ENCODE measurements around the gene NFIA. TPM values are rescaled to one million over a fixed set of nuclear protein-coding genes. Genes with fewer than 3 reads are reported as not detected.
A peak's percentile ranks its signal among the peaks of the same experiment; 100 is the strongest.

The NFIA gene
- total and polyA plus RNA-seq, 9 of the 15 experiments (the other 6 are each of a cell fraction or from before 2014, with no cell fraction given), result 5.3 to 24.9 (median 9.8) TPM

- peak; percentile 77 for TF ChIP-seq HMBOX1 (IDR thresholded peaks at IDR 0.05)
- TF ChIP-seq POLR3G (IDR thresholded peaks at IDR 0.05; ENCODE audit: extremely low read depth, insufficient read length, insufficient replicate concordance), result no peak
- TF ChIP-seq MLLT1 (IDR thresholded peaks at IDR 0.05), result peak in 1 of 2 experiments; percentile 71; a peak in 2 of 4 replicates
- TF ChIP-seq CHD1 (IDR thresholded peaks at IDR 0.05; ENCODE audit: low read length), result peak; percentile 42
- TF ChIP-seq CREM (IDR thresholded peaks at IDR 0.05; ENCODE audit: low read depth), result peak; percentile 59; the same call in 1 of the 2 replicates
- TF ChIP-seq TARDBP (IDR thresholded peaks at IDR 0.05), result peak; percentile 71; the same call in 1 of the 2 replicates
- TF ChIP-seq ZNF324 (CRISPR knock-in tag; IDR thresholded peaks at IDR 0.05), result no peak
- TF ChIP-seq EP300 (IDR thresholded peaks at IDR 0.05; ENCODE audit: low read length), result peak; percentile 62
- no peak for TF ChIP-seq MBD2 (IDR thresholded peaks at IDR 0.05; ENCODE audit: borderline replicate concordance, low read depth)
- TF ChIP-seq CBX3 (IDR thresholded peaks at IDR 0.05; ENCODE audit: borderline replicate concordance in 1 of 2, low read length in 2 of 2), result no peak; a peak in 1 of 3 replicates
- TF ChIP-seq POLR2H (tag; IDR thresholded peaks at IDR 0.05; ENCODE audit: low read depth), result peak; percentile 21; the same call in 1 of the 2 replicates
- TF ChIP-seq E2F4 (CRISPR knock-in tag; IDR thresholded peaks at IDR 0.05; ENCODE audit: low read depth), result peak; percentile 76; the same call in 1 of the 2 replicates
- TF ChIP-seq VEZF1 (CRISPR knock-in tag; IDR thresholded peaks at IDR 0.05), result peak; percentile 87
- peak; percentile 27; the same call in 1 of the 2 replicates for TF ChIP-seq DPF2 (IDR thresholded peaks at IDR 0.05)
- peak in 1 of 2 experiments; percentile 80; a peak in 2 of 4 replicates for TF ChIP-seq TEAD1 (CRISPR knock-in tag; IDR thresholded peaks at IDR 0.05)
- no peak for TF ChIP-seq ARID3B (CRISPR knock-in tag; IDR thresholded peaks at IDR 0.05; ENCODE audit: borderline replicate concordance)
- no peak for TF ChIP-seq NR3C1 (CRISPR knock-in tag; IDR thresholded peaks at IDR 0.05)
- TF ChIP-seq RBFOX2 (IDR thresholded peaks at IDR 0.05; ENCODE audit: low read depth, low read length), result peak; percentile 86; the same call in 1 of the 2 replicates
- TF ChIP-seq RNF2 (IDR thresholded peaks at IDR 0.05), result peak; percentile 80
These were observed 32.4 kb upstream of the NFIA start (continued) for GRCh38 chr1:61049850-61050540.
